Parathyroid adenoma (tissue), 2 donors: Measurements from ENCODE around the gene GHDC.

Experiments
- H2AFZ ChIP-seq: fragments of 300-600 bp; sonication (generic); one replicate; pipeline ENCODE4 v1.7.0; 2017; ENCODE audit warnings: antibody characterized with exemption, mild to moderate bottlenecking
- H3K27ac ChIP-seq: fragments of 300-600 bp; sonication (generic); one replicate; pipeline ENCODE4 v1.7.0; 2017
- H3K27me3 ChIP-seq: fragments of 300-600 bp; sonication (generic); one replicate; pipeline ENCODE4 v1.7.0; 2017; ENCODE audit warnings: low read length; ENCODE audit not compliant: control insufficient read depth, insufficient read depth
- H3K36me3 ChIP-seq: fragments of 300-600 bp; sonication (generic); one replicate; pipeline ENCODE4 v1.7.0; 2017; ENCODE audit warnings: low read length; ENCODE audit not compliant: control insufficient read depth, insufficient read depth
- H3K4me1 ChIP-seq: fragments of 300-600 bp; sonication (generic); one replicate; pipeline ENCODE4 v1.7.0; 2017; ENCODE audit warnings: control low read depth
- H3K4me2 ChIP-seq: fragments of 300-600 bp; sonication (generic); one replicate; pipeline ENCODE4 v1.7.0; 2017; ENCODE audit warnings: low read length
- H3K4me3 ChIP-seq: fragments of 300-600 bp; sonication (generic); one replicate; pipeline ENCODE4 v1.7.0; 2017; ENCODE audit warnings: low read depth, low read length
- H3K79me2 ChIP-seq: fragments of 300-600 bp; sonication (generic); one replicate; pipeline ENCODE4 v1.7.0; 2017; ENCODE audit warnings: control low read depth
- H3K9ac ChIP-seq: fragments of 300-600 bp; sonication (generic); one replicate; pipeline ENCODE4 v1.7.0; 2017; ENCODE audit warnings: mild to moderate bottlenecking
- H3K9me3 ChIP-seq: fragments of 300-600 bp; sonication (generic); one replicate; pipeline ENCODE4 v1.7.0; 2017; ENCODE audit warnings: low read length; ENCODE audit not compliant: control insufficient read depth
- CTCF ChIP-seq: fragments of 300-600 bp; sonication (generic); IDR thresholded peaks from one replicate; pipeline ENCODE4 v1.7.0; 2017; ENCODE audit warnings: antibody characterized with exemption, mild to moderate bottlenecking
- donor health status: primary hyperparathyroidism.

GHDC gene

GRCh38 chr17:42236760-42237159 is 42.5 kb upstream of the GHDC start:
- Histone ChIP-seq H3K79me2 (peaks cover 47% of the 10 kb centered on the region), H3K27ac (no peak overlapping the region), H3K9ac (no peak overlapping the region), H3K36me3 (no peaks in the 10 kb centered on the region), H3K9me3 (no peaks in the 10 kb centered on the region), H3K4me1 (peaks cover 2% of the 10 kb centered on the region), H3K4me2 (no peak overlapping the region), H2AFZ (no peak overlapping the region), H3K27me3 (no peaks in the 10 kb centered on the region), H3K4me3 (no peak overlapping the region)
- TF ChIP-seq CTCF = no peak

GRCh38 chr17:42233994-42234393 is 39.7 kb upstream of the GHDC start:
- H3K9ac ChIP-seq = no peak overlapping the region
- no peaks in the 10 kb centered on the region for H3K9me3 ChIP-seq
- peaks cover 2% of the 10 kb centered on the region for H3K4me1 ChIP-seq
- H3K36me3 ChIP-seq = no peaks in the 10 kb centered on the region
- no peak overlapping the region for H3K4me2 ChIP-seq
- H3K79me2 ChIP-seq = peaks cover 30% of the 10 kb centered on the region
- no peaks in the 10 kb centered on the region for H3K27me3 ChIP-seq
- H3K4me3 ChIP-seq = no peak overlapping the region
- no peak overlapping the region for H3K27ac ChIP-seq
- H2AFZ ChIP-seq = no peak overlapping the region
- TF ChIP-seq CTCF = no peak

GRCh38 chr17:42233156-42233555 is 38.9 kb upstream of the GHDC start:
- Histone ChIP-seq H2AFZ (no peak overlapping the region), H3K4me2 (no peak overlapping the region), H3K27me3 (no peaks in the 10 kb centered on the region), H3K4me1 (peaks cover 2% of the 10 kb centered on the region), H3K9ac (no peak overlapping the region), H3K36me3 (no peaks in the 10 kb centered on the region), H3K27ac (no peak overlapping the region), H3K9me3 (no peaks in the 10 kb centered on the region), H3K4me3 (no peak overlapping the region), H3K79me2 (peaks cover 22% of the 10 kb centered on the region)
- no peak for TF ChIP-seq CTCF

GRCh38 chr17:42230225-42230624 is 35.9 kb upstream of the GHDC start:
- Histone ChIP-seq H3K27me3 (no peaks in the 10 kb centered on the region), H3K9me3 (no peaks in the 10 kb centered on the region), H3K36me3 (no peaks in the 10 kb centered on the region), H2AFZ (no peak overlapping the region), H3K79me2 (peaks cover 9% of the 10 kb centered on the region), H3K4me3 (no peak overlapping the region), H3K27ac (no peak overlapping the region), H3K9ac (no peak overlapping the region), H3K4me2 (no peak overlapping the region), H3K4me1 (peaks cover 2% of the 10 kb centered on the region)
- TF ChIP-seq CTCF = no peak

DNA sequence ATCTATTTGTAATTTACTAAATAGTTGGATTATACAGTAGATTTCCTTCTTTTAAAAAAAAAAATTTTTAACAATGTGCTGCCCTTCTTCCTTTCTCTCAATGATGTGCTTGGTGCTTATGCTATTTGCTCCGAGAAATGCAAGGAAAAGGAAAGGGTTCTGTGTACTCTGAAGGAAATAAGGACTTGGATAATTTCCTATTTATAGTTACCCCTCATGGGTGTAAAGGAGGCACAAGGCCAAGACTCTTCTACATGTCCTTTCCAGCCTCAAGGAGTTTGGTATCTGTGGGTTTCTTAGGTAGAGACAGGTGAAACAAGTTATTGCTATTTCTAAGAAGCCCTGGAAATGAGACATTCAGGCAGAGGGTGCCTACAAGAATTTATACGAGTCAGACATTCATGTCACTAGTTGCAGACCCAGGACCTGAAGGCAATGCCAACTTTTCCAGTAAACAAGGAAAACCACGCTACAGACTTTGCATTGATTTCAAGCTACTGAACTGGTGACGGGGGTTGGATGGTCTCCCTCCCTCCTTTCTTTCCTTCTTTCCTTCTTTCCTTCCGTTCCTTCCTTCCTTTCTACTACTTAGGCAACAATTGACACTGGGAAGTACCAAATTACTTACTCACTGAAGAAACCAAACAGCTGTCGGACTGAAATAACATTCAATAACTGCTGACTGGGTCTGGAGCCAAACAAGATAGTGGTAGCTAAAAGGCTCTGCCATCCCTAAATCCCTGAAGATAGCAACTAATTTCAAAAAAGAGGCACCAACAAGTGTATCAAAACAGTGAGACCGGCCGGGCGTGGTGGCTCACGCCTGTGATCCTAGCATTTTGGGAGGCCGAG is 33.8 kb upstream of the GHDC start:
- TF ChIP-seq CTCF = no peak
- no peak overlapping the region for H2AFZ ChIP-seq
- H3K4me3 ChIP-seq = no peak overlapping the region
- H3K27me3 ChIP-seq = no peaks in the 10 kb centered on the region
- H3K27ac ChIP-seq = no peak overlapping the region
- H3K9ac ChIP-seq = no peak overlapping the region
- H3K36me3 ChIP-seq = no peaks in the 10 kb centered on the region
- no peak overlapping the region for H3K4me2 ChIP-seq
- H3K4me1 ChIP-seq = no peaks in the 10 kb centered on the region
- no peaks in the 10 kb centered on the region for H3K9me3 ChIP-seq
- peaks cover 2% of the 10 kb centered on the region for H3K79me2 ChIP-seq
